HEK293 (cell line): ENCODE measurements around the gene RPL6.

ENCODE experiments used
- CTCF ChIA-PET: fragments of 350-600 bp; formaldehyde crosslinking; extraction: SDS; loops from one replicate; lab custom pipeline; 2021; ENCODE audit warnings: antibody characterized with exemption; lab: Yijun Ruan, JAX
- POLR2A ChIA-PET: fragments of 300-600 bp; formaldehyde crosslinking; extraction: SDS; loops from one replicate; lab custom pipeline; 2020; ENCODE audit warnings: antibody characterized with exemption, inconsistent platforms; lab: Yijun Ruan, JAX
- H3K27ac ChIP-seq: fragments of 200-500 bp; sonication (Bioruptor generic); 2 replicates; pipeline ENCODE4 v1.5.1; 2014; ENCODE audit warnings: low read depth, low read length, control low read depth, inconsistent platforms; ENCODE audit errors: extremely low read depth
- H3K36me3 ChIP-seq, 2 experiments: fragments of 200-500 bp in 1 of 2; sonication (Bioruptor generic) in 1 of 2; 1 replicate in 1 of 2; 2 replicates in 1 of 2; pipeline ENCODE4 v1.5.1; 2014 to 2017; ENCODE audit warnings: inconsistent platforms in 2 of 2, low read length in 2 of 2; ENCODE audit not compliant: control insufficient read depth in 2 of 2, insufficient read depth in 1 of 2
- H3K4me1 ChIP-seq: fragments of 200-500 bp; sonication (Bioruptor generic); 2 replicates; pipeline ENCODE4 v1.5.1; 2014; ENCODE audit warnings: mild to moderate bottlenecking, low read length, inconsistent platforms; ENCODE audit not compliant: control insufficient read depth, insufficient read depth
- H3K4me3 ChIP-seq: 2 replicates; pipeline ENCODE4 v1.5.1; 2011; ENCODE audit warnings: low read depth, mild to moderate bottlenecking, control low read depth, low read length, moderate library complexity
- H3K9me3 ChIP-seq: fragments of 200-500 bp; sonication (Bioruptor generic); 2 replicates; pipeline ENCODE4 v1.5.1; 2014; ENCODE audit warnings: low read depth, low read length, inconsistent platforms; ENCODE audit not compliant: control insufficient read depth, insufficient read depth
- GLI2 ChIP-seq: fragments of 450-650 bp; formaldehyde crosslinking; IDR thresholded peaks from 2 replicates; pipeline ENCODE4; 2017; ENCODE audit warnings: missing biosample characterization, missing genetic modification characterization, low read depth, borderline replicate concordance
- IKZF3 ChIP-seq: fragments of 450-650 bp; IDR thresholded peaks from 2 replicates; pipeline ENCODE4 v1.5.0; 2018; ENCODE audit warnings: missing biosample characterization, mild to moderate bottlenecking, missing genetic modification characterization, moderate library complexity
- OSR2 ChIP-seq: fragments of 450-650 bp; formaldehyde crosslinking; IDR thresholded peaks from 2 replicates; pipeline ENCODE4 v1.5.1; 2016; ENCODE audit warnings: missing biosample characterization, missing genetic modification characterization
- SCRT2 ChIP-seq: fragments of 450-650 bp; formaldehyde crosslinking; IDR thresholded peaks from 2 replicates; pipeline ENCODE4 v1.5.1; 2016; ENCODE audit warnings: missing biosample characterization, missing genetic modification characterization
- SP3 ChIP-seq: fragments of 450-650 bp; formaldehyde crosslinking; IDR thresholded peaks from 2 replicates; pipeline ENCODE4 v1.5.1; 2016; ENCODE audit warnings: missing biosample characterization, missing genetic modification characterization
- ZBTB8A ChIP-seq: fragments of 450-650 bp; formaldehyde crosslinking; IDR thresholded peaks from 2 replicates; pipeline ENCODE4 v1.5.1; 2016; ENCODE audit warnings: missing biosample characterization, missing genetic modification characterization
- ZEB2 ChIP-seq: fragments of 450-650 bp; formaldehyde crosslinking; IDR thresholded peaks from 2 replicates; pipeline ENCODE4 v1.5.1; 2016; ENCODE audit warnings: missing biosample characterization, missing genetic modification characterization
- ZNF174 ChIP-seq: fragments of 450-650 bp; formaldehyde crosslinking; IDR thresholded peaks from 2 replicates; pipeline ENCODE4 v1.5.0; 2017; ENCODE audit warnings: missing biosample characterization, mild to moderate bottlenecking, missing genetic modification characterization
- ZNF175 ChIP-seq: fragments of 450-650 bp; formaldehyde crosslinking; IDR thresholded peaks from 2 replicates; pipeline ENCODE4 v1.5.1; 2016; ENCODE audit warnings: missing biosample characterization, missing genetic modification characterization
- ZNF223 ChIP-seq: fragments of 450-650 bp; formaldehyde crosslinking; IDR thresholded peaks from 2 replicates; pipeline ENCODE4 v1.5.1; 2016; ENCODE audit warnings: missing biosample characterization, missing genetic modification characterization
- ZNF24 ChIP-seq: fragments of 450-650 bp; formaldehyde crosslinking; IDR thresholded peaks from 2 replicates; pipeline ENCODE4 v1.5.1; 2016; ENCODE audit warnings: missing biosample characterization, missing genetic modification characterization
- ZNF416 ChIP-seq: fragments of 450-650 bp; formaldehyde crosslinking; IDR thresholded peaks from 2 replicates; pipeline ENCODE4 v1.5.1; 2016; ENCODE audit warnings: missing biosample characterization, missing genetic modification characterization
- ZNF501 ChIP-seq: fragments of 450-650 bp; formaldehyde crosslinking; IDR thresholded peaks from 2 replicates; pipeline ENCODE4 v1.5.1; 2016; ENCODE audit warnings: missing biosample characterization, missing genetic modification characterization
- ZNF544 ChIP-seq: fragments of 450-650 bp; formaldehyde crosslinking; IDR thresholded peaks from 2 replicates; pipeline ENCODE4 v1.5.0; 2017; ENCODE audit warnings: missing biosample characterization, missing genetic modification characterization
- ZNF629 ChIP-seq: fragments of 450-650 bp; formaldehyde crosslinking; IDR thresholded peaks from 2 replicates; pipeline ENCODE4 v1.5.1; 2017; ENCODE audit warnings: missing biosample characterization, missing genetic modification characterization
- ZNF707 ChIP-seq: fragments of 450-650 bp; formaldehyde crosslinking; IDR thresholded peaks from 2 replicates; pipeline ENCODE4 v1.5.1; 2016; ENCODE audit warnings: missing biosample characterization, missing genetic modification characterization
- ZNF785 ChIP-seq: fragments of 450-650 bp; formaldehyde crosslinking; IDR thresholded peaks from 2 replicates; pipeline ENCODE4 v1.5.1; 2016; ENCODE audit warnings: missing biosample characterization, missing genetic modification characterization
- ZNF792 ChIP-seq: fragments of 450-650 bp; formaldehyde crosslinking; IDR thresholded peaks from 2 replicates; pipeline ENCODE4 v1.5.1; 2016; ENCODE audit warnings: missing biosample characterization, missing genetic modification characterization
- ZNF830 ChIP-seq: fragments of 450-650 bp; IDR thresholded peaks from 2 replicates; pipeline ENCODE4 v1.5.0; 2018; ENCODE audit warnings: missing biosample characterization, missing genetic modification characterization, low read depth, mild to moderate bottlenecking, moderate library complexity
- ZNF837 ChIP-seq: fragments of 450-650 bp; formaldehyde crosslinking; IDR thresholded peaks from 2 replicates; pipeline ENCODE4 v1.5.1; 2016; ENCODE audit warnings: missing biosample characterization, missing genetic modification characterization
- ZSCAN23 ChIP-seq: fragments of 450-650 bp; formaldehyde crosslinking; IDR thresholded peaks from 2 replicates; pipeline ENCODE4 v1.5.1; 2016; ENCODE audit warnings: missing biosample characterization, missing genetic modification characterization
- TF ChIP-seq, protein P1 (sequence below): fragments of 450-650 bp; formaldehyde crosslinking; IDR thresholded peaks from 2 replicates; pipeline ENCODE4 v1.5.1; 2016; ENCODE audit warnings: missing biosample characterization, missing genetic modification characterization, borderline replicate concordance
- TF ChIP-seq, protein P2 (sequence below): sonication (generic); formaldehyde crosslinking; IDR thresholded peaks from 2 replicates; pipeline ENCODE4 v1.8.1; 2022; ENCODE audit warnings: mild to moderate bottlenecking, moderate library complexity, missing genetic modification reagents
- TF ChIP-seq, protein P3 (sequence below): fragments of 450-650 bp; formaldehyde crosslinking; IDR thresholded peaks from 2 replicates; pipeline ENCODE4 v1.5.0; 2017; ENCODE audit warnings: missing biosample characterization, missing genetic modification characterization, borderline replicate concordance
- TF ChIP-seq, protein P4 (sequence below): fragments of 450-650 bp; formaldehyde crosslinking; IDR thresholded peaks from 2 replicates; pipeline ENCODE4 v1.5.1; 2016; ENCODE audit warnings: missing biosample characterization, missing genetic modification characterization, borderline replicate concordance

RPL6 gene

DNA sequence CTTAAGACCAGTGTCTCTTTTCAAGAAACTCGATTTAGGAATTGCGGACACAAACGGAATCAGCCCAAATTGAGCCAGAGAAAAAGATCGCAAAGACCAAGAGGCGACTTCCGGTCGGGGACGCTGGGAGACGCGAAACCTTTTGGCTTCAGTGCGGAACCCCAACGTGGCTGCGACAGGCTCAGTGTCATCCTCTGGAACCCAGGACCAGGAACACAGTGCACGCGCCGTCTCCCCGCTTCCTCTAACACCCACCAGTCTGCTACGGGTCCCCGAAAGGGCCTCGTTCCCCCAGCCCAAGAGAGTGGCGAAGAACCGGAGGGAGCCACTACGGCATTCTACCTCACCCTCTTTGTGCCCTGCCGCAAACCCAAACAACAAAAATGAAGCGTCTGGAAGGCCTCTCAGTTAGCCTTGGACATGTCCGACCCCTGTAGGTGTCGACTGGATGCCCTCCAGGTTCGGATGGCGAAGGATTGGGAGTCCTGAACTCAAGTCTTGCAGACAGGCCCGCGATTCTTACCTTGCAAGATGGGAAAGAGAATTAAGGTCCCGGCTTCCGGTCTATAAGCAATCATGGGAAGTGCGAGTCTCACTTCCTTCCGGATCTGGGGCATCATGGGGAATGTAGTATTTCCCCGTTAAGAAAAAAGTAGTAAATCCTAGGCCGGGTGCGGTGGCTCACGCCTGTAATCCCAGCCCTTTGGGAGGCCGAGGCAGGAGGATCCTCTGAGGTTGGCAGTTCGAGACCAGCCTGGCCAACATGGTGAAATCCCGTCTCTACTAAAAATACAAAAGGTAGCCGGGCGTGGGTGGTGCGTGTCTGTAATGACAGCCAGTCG, at the start of gene RPL6:
TSS of gene RPL6 (minus strand) at position 542 of the 842 bp plus-strand sequence. CDS start 949 bp downstream, outside the sequence.
- no peaks in the 10 kb centered on the region for H3K9me3 ChIP-seq
- TF ChIP-seq IKZF3 (tag by site-specific recombination) (no peak), ZNF544 (no peak), ZNF174 (no peak), SP3 (peak; percentile 55; the same call in 1 of the 2 replicates), ZNF223 (no peak), ZNF707 (tag by site-specific recombination) (no peak), ZNF501 (tag by site-specific recombination) (peak; percentile 93), ZNF24 (tag by site-specific recombination) (peak; percentile 35; the same call in 1 of the 2 replicates), ZBTB8A (tag by site-specific recombination) (peak; percentile 86), ZNF792 (no peak), ZEB2 (tag by site-specific recombination) (peak; percentile 59; the same call in 1 of the 2 replicates), ZNF830 (tag by site-specific recombination) (no peak), ZNF175 (no peak), OSR2 (tag by site-specific recombination) (no peak), ZSCAN23 (tag by site-specific recombination) (peak; percentile 30; the same call in 1 of the 2 replicates), SCRT2 (tag by site-specific recombination) (no peak), ZNF629 (peak; percentile 83), ZNF785 (tag by site-specific recombination) (peak; percentile 81; the same call in 1 of the 2 replicates), ZNF416 (tag by site-specific recombination) (no peak), GLI2 (tag by site-specific recombination) (no peak), ZNF837 (no peak)
- TF ChIP-seq, protein P1, sequence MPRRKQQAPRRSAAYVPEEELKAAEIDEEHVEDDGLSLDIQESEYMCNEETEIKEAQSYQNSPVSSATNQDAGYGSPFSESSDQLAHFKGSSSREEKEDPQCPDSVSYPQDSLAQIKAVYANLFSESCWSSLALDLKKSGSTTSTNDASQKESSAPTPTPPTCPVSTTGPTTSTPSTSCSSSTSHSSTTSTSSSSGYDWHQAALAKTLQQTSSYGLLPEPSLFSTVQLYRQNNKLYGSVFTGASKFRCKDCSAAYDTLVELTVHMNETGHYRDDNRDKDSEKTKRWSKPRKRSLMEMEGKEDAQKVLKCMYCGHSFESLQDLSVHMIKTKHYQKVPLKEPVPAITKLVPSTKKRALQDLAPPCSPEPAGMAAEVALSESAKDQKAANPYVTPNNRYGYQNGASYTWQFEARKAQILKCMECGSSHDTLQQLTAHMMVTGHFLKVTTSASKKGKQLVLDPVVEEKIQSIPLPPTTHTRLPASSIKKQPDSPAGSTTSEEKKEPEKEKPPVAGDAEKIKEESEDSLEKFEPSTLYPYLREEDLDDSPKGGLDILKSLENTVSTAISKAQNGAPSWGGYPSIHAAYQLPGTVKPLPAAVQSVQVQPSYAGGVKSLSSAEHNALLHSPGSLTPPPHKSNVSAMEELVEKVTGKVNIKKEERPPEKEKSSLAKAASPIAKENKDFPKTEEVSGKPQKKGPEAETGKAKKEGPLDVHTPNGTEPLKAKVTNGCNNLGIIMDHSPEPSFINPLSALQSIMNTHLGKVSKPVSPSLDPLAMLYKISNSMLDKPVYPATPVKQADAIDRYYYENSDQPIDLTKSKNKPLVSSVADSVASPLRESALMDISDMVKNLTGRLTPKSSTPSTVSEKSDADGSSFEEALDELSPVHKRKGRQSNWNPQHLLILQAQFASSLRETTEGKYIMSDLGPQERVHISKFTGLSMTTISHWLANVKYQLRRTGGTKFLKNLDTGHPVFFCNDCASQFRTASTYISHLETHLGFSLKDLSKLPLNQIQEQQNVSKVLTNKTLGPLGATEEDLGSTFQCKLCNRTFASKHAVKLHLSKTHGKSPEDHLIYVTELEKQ (tag by site-specific recombination): no peak
- TF ChIP-seq, protein P2, sequence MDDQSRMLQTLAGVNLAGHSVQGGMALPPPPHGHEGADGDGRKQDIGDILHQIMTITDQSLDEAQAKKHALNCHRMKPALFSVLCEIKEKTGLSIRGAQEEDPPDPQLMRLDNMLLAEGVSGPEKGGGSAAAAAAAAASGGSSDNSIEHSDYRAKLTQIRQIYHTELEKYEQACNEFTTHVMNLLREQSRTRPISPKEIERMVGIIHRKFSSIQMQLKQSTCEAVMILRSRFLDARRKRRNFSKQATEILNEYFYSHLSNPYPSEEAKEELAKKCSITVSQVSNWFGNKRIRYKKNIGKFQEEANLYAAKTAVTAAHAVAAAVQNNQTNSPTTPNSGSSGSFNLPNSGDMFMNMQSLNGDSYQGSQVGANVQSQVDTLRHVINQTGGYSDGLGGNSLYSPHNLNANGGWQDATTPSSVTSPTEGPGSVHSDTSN (CRISPR knock-in tag): no peak
- TF ChIP-seq, protein P3, sequence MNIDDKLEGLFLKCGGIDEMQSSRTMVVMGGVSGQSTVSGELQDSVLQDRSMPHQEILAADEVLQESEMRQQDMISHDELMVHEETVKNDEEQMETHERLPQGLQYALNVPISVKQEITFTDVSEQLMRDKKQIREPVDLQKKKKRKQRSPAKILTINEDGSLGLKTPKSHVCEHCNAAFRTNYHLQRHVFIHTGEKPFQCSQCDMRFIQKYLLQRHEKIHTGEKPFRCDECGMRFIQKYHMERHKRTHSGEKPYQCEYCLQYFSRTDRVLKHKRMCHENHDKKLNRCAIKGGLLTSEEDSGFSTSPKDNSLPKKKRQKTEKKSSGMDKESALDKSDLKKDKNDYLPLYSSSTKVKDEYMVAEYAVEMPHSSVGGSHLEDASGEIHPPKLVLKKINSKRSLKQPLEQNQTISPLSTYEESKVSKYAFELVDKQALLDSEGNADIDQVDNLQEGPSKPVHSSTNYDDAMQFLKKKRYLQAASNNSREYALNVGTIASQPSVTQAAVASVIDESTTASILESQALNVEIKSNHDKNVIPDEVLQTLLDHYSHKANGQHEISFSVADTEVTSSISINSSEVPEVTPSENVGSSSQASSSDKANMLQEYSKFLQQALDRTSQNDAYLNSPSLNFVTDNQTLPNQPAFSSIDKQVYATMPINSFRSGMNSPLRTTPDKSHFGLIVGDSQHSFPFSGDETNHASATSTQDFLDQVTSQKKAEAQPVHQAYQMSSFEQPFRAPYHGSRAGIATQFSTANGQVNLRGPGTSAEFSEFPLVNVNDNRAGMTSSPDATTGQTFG (tag by site-specific recombination): no peak
- TF ChIP-seq, protein P4, sequence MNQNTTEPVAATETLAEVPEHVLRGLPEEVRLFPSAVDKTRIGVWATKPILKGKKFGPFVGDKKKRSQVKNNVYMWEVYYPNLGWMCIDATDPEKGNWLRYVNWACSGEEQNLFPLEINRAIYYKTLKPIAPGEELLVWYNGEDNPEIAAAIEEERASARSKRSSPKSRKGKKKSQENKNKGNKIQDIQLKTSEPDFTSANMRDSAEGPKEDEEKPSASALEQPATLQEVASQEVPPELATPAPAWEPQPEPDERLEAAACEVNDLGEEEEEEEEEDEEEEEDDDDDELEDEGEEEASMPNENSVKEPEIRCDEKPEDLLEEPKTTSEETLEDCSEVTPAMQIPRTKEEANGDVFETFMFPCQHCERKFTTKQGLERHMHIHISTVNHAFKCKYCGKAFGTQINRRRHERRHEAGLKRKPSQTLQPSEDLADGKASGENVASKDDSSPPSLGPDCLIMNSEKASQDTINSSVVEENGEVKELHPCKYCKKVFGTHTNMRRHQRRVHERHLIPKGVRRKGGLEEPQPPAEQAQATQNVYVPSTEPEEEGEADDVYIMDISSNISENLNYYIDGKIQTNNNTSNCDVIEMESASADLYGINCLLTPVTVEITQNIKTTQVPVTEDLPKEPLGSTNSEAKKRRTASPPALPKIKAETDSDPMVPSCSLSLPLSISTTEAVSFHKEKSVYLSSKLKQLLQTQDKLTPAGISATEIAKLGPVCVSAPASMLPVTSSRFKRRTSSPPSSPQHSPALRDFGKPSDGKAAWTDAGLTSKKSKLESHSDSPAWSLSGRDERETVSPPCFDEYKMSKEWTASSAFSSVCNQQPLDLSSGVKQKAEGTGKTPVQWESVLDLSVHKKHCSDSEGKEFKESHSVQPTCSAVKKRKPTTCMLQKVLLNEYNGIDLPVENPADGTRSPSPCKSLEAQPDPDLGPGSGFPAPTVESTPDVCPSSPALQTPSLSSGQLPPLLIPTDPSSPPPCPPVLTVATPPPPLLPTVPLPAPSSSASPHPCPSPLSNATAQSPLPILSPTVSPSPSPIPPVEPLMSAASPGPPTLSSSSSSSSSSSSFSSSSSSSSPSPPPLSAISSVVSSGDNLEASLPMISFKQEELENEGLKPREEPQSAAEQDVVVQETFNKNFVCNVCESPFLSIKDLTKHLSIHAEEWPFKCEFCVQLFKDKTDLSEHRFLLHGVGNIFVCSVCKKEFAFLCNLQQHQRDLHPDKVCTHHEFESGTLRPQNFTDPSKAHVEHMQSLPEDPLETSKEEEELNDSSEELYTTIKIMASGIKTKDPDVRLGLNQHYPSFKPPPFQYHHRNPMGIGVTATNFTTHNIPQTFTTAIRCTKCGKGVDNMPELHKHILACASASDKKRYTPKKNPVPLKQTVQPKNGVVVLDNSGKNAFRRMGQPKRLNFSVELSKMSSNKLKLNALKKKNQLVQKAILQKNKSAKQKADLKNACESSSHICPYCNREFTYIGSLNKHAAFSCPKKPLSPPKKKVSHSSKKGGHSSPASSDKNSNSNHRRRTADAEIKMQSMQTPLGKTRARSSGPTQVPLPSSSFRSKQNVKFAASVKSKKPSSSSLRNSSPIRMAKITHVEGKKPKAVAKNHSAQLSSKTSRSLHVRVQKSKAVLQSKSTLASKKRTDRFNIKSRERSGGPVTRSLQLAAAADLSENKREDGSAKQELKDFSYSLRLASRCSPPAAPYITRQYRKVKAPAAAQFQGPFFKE (tag by site-specific recombination): no peak

More for the DNA sequence above, at the start of gene RPL6:
- Histone ChIP-seq H3K4me3 (peak within 1 kb of the TSS; percentile 93), H3K27ac (peak within 1 kb of the TSS; percentile 100), H3K36me3 (peaks cover 24 to 47% of the 10 kb centered on the region in 2 experiments), H3K4me1 (no peaks in the 10 kb centered on the region)
- POLR2A ChIA-PET: no interaction called here
- CTCF ChIA-PET: interaction anchor here (0.6 kb wide), 1 partner anchor 122 kb away, joined by 3 read pairs; no protein-coding TSS in a partner anchor
